ENCODE measurements around the gene TEX261.

TEX261 gene

DNA sequence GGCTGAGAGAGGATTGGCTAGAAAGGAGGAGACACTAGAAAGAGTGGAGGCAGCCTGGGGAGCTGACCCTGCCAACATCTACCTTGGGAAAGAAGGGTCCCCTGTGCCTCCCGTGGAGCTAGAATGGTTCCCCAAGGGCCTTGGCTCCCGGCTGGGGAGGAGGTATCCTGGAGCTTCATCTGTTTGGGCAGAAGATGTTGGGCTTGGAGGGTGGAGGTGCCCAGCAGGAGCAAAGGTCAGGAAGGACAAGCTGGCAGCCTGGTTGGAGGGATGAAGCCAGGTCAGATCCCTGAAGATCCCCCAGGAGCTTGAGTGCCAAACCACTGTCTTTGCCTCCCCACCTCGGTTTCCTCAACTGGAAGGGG lies 56.1 kb downstream of the TEX261 start:
- TF ChIP-seq POLR2A (IDR thresholded peaks at IDR 0.05; ENCODE audit: extremely low read depth, insufficient read length): no peak
- TF ChIP-seq CTCF (IDR thresholded peaks at IDR 0.05; ENCODE audit: low read depth, low read length): no peak
- no peak for TF ChIP-seq MAX (IDR thresholded peaks at IDR 0.05; ENCODE audit: low read depth, low read length)
- TF ChIP-seq MYC (IDR thresholded peaks at IDR 0.05; ENCODE audit: low read depth, low read length): no peak
- no peak overlapping the region for H3K4me3 ChIP-seq (ENCODE audit: low read depth, low read length)
- DNase-seq (ENCODE audit: low read depth): no peak

DNA sequence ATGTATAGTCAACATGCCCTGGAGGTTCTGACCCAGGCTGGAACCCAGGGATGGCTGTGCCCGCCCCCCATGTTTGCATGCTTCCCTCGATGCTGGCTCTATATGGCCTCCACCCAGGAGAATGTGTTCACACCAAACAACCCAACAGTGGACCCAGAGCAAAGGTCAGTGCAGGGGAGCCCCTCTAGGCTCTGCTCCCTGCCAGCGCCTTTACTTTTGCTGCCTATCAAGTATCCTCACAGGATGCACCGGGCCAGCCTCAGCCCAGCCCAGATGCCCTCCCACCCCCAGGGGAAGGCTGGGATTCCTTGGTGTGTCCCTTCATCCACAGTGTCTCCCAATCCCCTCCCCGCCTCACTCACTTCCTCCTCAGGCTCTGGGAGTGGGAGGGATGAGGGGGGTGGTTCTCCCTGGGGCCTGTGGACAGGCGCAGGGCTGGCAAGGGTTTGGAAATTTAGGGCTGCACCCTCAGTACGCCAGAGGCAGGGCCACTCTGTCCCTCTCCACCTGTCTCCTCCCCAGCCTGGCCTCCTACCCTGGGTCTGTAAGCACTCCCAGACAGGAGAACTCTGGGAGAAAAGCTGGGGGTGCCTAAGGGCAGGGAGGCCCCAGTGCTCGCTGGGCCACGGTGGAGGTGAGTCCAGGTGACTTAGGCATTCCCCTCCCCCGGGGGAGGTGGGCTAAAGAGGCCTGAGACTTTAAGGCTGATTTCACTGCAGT lies 56.6 kb downstream of the TEX261 start:
- H3K4me3 ChIP-seq (ENCODE audit: low read depth, low read length): no peak overlapping the region
- no peak for DNase-seq (ENCODE audit: low read depth)
- TF ChIP-seq POLR2A (IDR thresholded peaks at IDR 0.05; ENCODE audit: extremely low read depth, insufficient read length): no peak
- TF ChIP-seq CTCF (IDR thresholded peaks at IDR 0.05; ENCODE audit: low read depth, low read length): no peak
- no peak for TF ChIP-seq MAX (IDR thresholded peaks at IDR 0.05; ENCODE audit: low read depth, low read length)
- TF ChIP-seq MYC (IDR thresholded peaks at IDR 0.05; ENCODE audit: low read depth, low read length): no peak

DNA sequence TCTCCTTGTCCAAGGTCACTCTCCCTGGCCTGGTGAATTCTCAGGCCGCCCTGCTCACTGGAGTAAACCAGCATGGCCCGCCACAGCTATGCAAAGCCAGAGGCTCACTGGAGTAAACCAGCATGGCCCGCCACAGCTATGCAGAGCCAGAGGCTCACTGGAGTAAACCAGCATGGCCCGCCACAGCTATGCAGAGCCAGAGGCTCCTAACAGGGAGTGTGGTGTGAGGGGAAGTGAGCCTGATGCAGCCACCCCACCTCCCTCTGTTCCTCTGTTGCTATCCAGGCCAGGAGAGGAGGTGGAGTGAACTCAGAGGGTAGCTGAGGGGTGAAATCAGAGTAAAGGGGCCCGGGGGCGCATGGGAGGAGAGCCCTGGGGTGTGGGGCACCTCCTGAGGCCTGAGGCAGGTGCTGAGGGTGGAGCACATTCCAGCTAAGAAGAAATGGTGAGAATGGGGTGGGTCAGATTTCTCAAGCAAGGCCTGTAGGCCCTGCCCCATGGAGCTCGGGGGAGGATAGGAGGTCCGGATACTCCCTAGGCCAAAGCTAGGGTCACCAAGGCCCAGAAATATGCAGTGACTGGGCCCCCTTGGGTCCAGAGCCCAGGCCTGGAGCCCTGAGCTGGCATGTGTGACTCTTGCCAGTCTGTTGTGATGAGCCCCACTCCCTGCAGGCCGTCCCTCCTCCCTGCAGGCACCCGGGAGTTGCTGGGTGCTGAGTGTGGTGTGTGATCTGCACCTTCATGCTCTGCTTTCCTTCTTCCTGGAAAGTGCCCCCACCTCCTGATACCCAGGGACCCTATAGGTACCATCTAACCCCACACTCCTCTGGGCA lies 57.5 kb downstream of the TEX261 start:
- no peak for TF ChIP-seq POLR2A (IDR thresholded peaks at IDR 0.05; ENCODE audit: extremely low read depth, insufficient read length)
- TF ChIP-seq CTCF (IDR thresholded peaks at IDR 0.05; ENCODE audit: low read depth, low read length): no peak
- no peak for TF ChIP-seq MYC (IDR thresholded peaks at IDR 0.05; ENCODE audit: low read depth, low read length)
- TF ChIP-seq MAX (IDR thresholded peaks at IDR 0.05; ENCODE audit: low read depth, low read length): no peak
- no peak for DNase-seq (ENCODE audit: low read depth)
- no peak overlapping the region for H3K4me3 ChIP-seq (ENCODE audit: low read depth, low read length)

DNA sequence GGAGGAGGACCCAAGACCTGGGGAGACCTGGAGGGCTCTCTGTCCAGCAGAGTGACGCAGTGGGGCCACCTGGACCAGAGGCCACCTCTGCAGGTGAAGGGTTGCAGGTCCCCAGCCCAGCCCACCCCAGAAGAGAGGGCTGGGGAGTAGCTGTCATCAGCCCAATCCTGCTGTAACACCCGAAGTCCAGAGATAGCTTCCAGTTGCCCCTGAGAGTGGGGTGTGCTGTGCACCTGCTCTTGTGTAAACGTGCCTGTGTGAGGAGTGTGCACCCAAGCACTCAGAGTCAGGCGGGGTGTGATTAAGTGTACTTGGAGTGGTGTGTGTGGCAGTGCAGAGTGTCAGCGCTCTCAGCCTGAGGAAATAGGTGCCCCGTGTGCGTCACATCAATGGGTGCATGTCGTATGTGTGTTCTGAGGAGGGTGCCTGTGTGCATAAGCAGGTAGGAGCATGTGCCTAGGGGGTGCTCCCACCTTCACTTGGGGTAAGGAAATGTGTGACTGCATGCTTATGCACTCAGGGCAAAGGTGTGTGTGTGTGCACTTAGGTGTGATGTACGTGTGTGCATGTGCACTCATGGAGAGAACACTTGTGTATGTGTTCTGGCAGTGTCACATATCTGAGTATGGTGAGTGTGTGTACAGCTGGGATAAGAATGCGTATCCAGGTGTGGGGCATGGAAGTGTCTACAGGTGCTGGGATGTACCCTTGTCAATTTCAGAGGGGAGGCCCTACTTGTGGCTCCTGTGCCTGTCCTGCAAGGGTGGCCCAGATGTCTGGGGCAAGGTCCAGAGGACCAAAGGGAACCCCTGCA lies 58.3 kb downstream of the TEX261 start:
- no peak for TF ChIP-seq MYC (IDR thresholded peaks at IDR 0.05; ENCODE audit: low read depth, low read length)
- TF ChIP-seq POLR2A (IDR thresholded peaks at IDR 0.05; ENCODE audit: extremely low read depth, insufficient read length): no peak
- no peak for TF ChIP-seq CTCF (IDR thresholded peaks at IDR 0.05; ENCODE audit: low read depth, low read length)
- no peak for TF ChIP-seq MAX (IDR thresholded peaks at IDR 0.05; ENCODE audit: low read depth, low read length)
- DNase-seq (ENCODE audit: low read depth): no peak
- no peak overlapping the region for H3K4me3 ChIP-seq (ENCODE audit: low read depth, low read length)

Data from NB4 (cell line).